ENCODE data around the gene MT1E. TPM values are rescaled to one million over a fixed set of nuclear protein-coding genes. Genes with fewer than 3 reads are reported as not detected.

The MT1E gene
- total RNA-seq, 4 donors from 2014 or later: 53.9 to 2,225 (median 195) TPM

DNA sequence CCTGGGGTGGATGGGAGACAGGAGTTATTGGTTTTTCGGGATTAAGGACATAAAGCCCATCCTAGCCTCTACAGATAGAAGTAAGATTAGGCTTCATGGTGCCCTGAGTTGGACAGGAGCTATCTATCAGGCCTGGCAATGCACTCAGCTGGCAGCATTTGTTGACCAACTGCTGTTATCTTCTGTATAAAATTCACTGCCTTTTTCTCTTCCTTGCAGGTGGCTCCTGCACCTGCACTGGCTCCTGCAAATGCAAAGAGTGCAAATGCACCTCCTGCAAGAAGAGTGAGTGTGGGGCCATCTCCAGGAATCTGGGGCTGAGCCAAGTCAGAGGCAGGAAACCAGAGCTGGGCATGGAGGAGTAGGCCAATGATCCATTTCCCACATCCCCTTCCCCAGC lies 13.5 kb downstream of the MT1E start:
- H3K4me1 ChIP-seq: peaks cover 0 to 38% (median 7%) of the 10 kb centered on the region in 4 donors
- H3K27me3 ChIP-seq: peaks cover 0 to 11% of the 10 kb centered on the region in 2 donors
- H3K36me3 ChIP-seq: no peaks in the 10 kb centered on the region
- H3K4me3 ChIP-seq: peak overlapping the region in 1 of 4 donors; percentile 63
- DNase-seq: no peak
- H3K27ac ChIP-seq: peak overlapping the region in 1 of 4 donors; percentile 73
- H3K9me3 ChIP-seq: no peaks in the 10 kb centered on the region
- TF ChIP-seq CTCF (IDR thresholded peaks at IDR 0.05): no peak
- no peak for TF ChIP-seq POLR2A (IDR thresholded peaks at IDR 0.05)

- Histone ChIP-seq H3K27me3 (peaks cover 0 to 5% of the 10 kb centered on the region in 2 donors), H3K9me3 (no peaks in the 10 kb centered on the region), H3K4me1 (peaks cover 0 to 40% (median 7%) of the 10 kb centered on the region in 4 donors), H3K4me3 (no peak overlapping the region), H3K36me3 (no peaks in the 10 kb centered on the region), H3K27ac (no peak overlapping the region)
- TF ChIP-seq CTCF (IDR thresholded peaks at IDR 0.05): no peak
- TF ChIP-seq POLR2A (IDR thresholded peaks at IDR 0.05): no peak
- no peak for DNase-seq
Observed at GRCh38 chr16:56640076-56640475, 14.5 kb downstream of the MT1E start.

- no peaks in the 10 kb centered on the region for H3K9me3 ChIP-seq
- H3K4me3 ChIP-seq: no peak overlapping the region
- no peak overlapping the region for H3K27ac ChIP-seq
- no peaks in the 10 kb centered on the region for H3K36me3 ChIP-seq
- TF ChIP-seq CTCF (IDR thresholded peaks at IDR 0.05) (no peak), POLR2A (IDR thresholded peaks at IDR 0.05) (no peak)
- DNase-seq: no peak
- no peaks in the 10 kb centered on the region for H3K27me3 ChIP-seq
- H3K4me1 ChIP-seq: peaks cover 0 to 33% (median 7%) of the 10 kb centered on the region in 4 donors
Observed at GRCh38 chr16:56641166-56641565, 15.6 kb downstream of the MT1E start.

- Histone ChIP-seq H3K27ac (peak overlapping the region in 3 of 4 donors; percentile 36 to 67 (median 55)), H3K36me3 (no peaks in the 10 kb centered on the region), H3K4me3 (peak overlapping the region; percentile 20 to 47 (median 40)), H3K9me3 (no peaks in the 10 kb centered on the region), H3K4me1 (peaks cover 0 to 29% (median 7%) of the 10 kb centered on the region in 4 donors), H3K27me3 (no peaks in the 10 kb centered on the region)
- DNase-seq: peak; percentile 73 to 92 (median 92)
- TF ChIP-seq CTCF (IDR thresholded peaks at IDR 0.05): peak in 4 of 6 experiments; percentile 34 to 69 (median 66)
- TF ChIP-seq POLR2A (IDR thresholded peaks at IDR 0.05): no peak
Observed at GRCh38 chr16:56643080-56643778, 17.6 kb downstream of the MT1E start.

DNA sequence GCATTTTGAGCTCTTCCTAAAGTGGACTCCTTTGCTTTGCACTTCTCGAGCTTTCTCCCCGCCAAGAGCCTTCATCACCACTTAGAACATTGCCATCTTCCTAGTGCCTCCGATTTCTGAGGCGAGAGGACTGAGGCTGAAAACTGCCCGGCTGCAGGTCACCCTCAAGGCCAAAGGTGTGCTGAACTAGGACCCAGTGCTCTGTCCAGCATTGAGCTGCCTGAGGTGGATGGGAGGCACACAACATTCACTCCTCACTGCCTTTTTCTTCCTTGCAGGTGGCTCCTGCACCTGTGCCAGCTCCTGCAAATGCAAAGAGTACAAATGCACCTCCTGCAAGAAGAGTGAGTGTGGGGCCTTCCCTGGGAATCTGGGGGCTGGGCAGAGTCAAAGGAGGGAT lies 18.3 kb downstream of the MT1E start:
- H3K4me1 ChIP-seq: peaks cover 0 to 23% (median 7%) of the 10 kb centered on the region in 4 donors
- DNase-seq: no peak
- TF ChIP-seq POLR2A (IDR thresholded peaks at IDR 0.05) (no peak), CTCF (IDR thresholded peaks at IDR 0.05) (no peak)
- no peaks in the 10 kb centered on the region for H3K36me3 ChIP-seq
- no peaks in the 10 kb centered on the region for H3K27me3 ChIP-seq
- H3K4me3 ChIP-seq: peak overlapping the region in 2 of 4 donors; percentile 38 to 41
- peak overlapping the region in 1 of 4 donors; percentile 36 for H3K27ac ChIP-seq
- no peaks in the 10 kb centered on the region for H3K9me3 ChIP-seq

All from Peyer's patch (tissue), 4 donors.